ENCODE results near the gene FGD3. TPM values are rescaled to one million over a fixed set of nuclear protein-coding genes. Genes with fewer than 3 reads are reported as not detected.
"Not testable (repeated sequence)": the region's sequence is repeated elsewhere in the genome, so short reads cannot be mapped to it uniquely, and the experiment has no call there.

FGD3 gene
- total RNA-seq, 2 experiments from 2014 or later: 41.8 to 66.7 TPM

DNA sequence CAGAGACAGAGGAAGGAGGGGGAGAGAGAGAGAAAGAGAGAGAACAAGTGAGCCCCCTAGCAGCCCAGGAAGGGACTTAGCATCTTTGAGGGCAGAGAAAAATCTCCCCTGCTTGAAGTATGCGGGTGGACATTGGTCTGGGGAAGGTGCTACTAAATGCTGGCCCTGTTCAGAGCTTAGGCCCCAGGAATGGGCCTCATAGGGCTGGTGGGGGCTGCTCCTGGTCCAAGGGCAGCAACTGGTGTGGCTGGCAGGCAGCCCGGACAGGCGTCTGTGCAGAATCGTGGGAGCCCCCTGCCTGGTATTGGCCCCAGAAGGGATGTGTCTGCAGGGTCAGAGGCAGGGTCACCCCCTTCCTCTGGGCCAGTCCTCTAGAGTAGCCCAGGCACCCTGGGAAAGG is 63.4 kb downstream of the FGD3 start:
- peaks cover 5% of the 10 kb centered on the region for H3K4me1 Mint-ChIP-seq
- CTCF ChIA-PET: interaction anchor here (0.7 to 1.3 kb wide), 2 partner anchors 9 to 78 kb away, joined by 3 read pairs; no protein-coding TSS in a partner anchor
- no peak for ATAC-seq
- DNase-seq: no peak
- no peak overlapping the region for H3K4me3 Mint-ChIP-seq
- peaks cover 50% of the 10 kb centered on the region for H3K36me3 Mint-ChIP-seq (ENCODE audit: low read depth)
- no peaks in the 10 kb centered on the region for H3K9me3 Mint-ChIP-seq (ENCODE audit: low read depth)
- no peak overlapping the region for H3K27ac Mint-ChIP-seq
- POLR2A ChIA-PET: interaction anchor here (0.6 kb wide), 1 partner anchor 54 kb away, joined by 3 read pairs; no protein-coding TSS in a partner anchor
- intact Hi-C loops (cut with DNase I, micrococcal nuclease): no loop called here
- H3K27me3 Mint-ChIP-seq: no peaks in the 10 kb centered on the region

DNA sequence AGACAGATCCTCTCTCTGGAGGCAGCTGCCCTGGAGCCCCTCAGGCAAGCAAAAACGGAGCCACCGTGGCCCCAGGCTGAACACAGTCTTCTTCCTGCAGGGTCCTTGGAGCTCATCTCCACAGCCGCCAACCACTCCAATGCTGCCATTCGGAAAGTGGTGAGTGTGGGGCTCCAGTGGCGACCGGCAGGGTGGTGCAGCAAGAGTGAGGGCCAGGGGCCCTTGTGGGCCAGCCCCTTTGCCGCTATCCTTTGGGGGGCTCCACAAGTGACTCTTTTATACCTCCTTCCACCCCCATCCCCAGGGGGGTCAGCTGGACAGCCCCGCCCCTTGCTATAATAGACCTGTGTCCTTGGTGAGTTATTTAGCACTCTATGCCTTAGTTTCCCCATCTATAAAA is 63.8 kb downstream of the FGD3 start:
- no peaks in the 10 kb centered on the region for H3K9me3 Mint-ChIP-seq (ENCODE audit: low read depth)
- ChIA-PET CTCF (interaction anchor here (1.3 kb wide), 1 partner anchor 10 kb away, joined by 3 read pairs; no protein-coding TSS in a partner anchor), POLR2A (interaction anchor here (0.6 kb wide), 1 partner anchor 53 kb away, joined by 3 read pairs; no protein-coding TSS in a partner anchor)
- DNase-seq: no peak
- H3K4me3 Mint-ChIP-seq: no peak overlapping the region
- intact Hi-C loops (cut with DNase I, micrococcal nuclease): no loop called here
- H3K27ac Mint-ChIP-seq: no peak overlapping the region
- ATAC-seq: no peak
- peaks cover 48% of the 10 kb centered on the region for H3K36me3 Mint-ChIP-seq (ENCODE audit: low read depth)
- H3K4me1 Mint-ChIP-seq: peaks cover 5% of the 10 kb centered on the region
- H3K27me3 Mint-ChIP-seq: no peaks in the 10 kb centered on the region

- H3K36me3 Mint-ChIP-seq (ENCODE audit: low read depth): peaks cover 47% of the 10 kb centered on the region
- CTCF ChIA-PET: interaction anchor here (1.3 to 1.4 kb wide), 2 partner anchors 10 to 13 kb away, joined by 3 to 9 read pairs; no protein-coding TSS in a partner anchor
These were observed 65.9 kb downstream of the FGD3 start for GRCh38 chr9:93012963-93013855.

DNA sequence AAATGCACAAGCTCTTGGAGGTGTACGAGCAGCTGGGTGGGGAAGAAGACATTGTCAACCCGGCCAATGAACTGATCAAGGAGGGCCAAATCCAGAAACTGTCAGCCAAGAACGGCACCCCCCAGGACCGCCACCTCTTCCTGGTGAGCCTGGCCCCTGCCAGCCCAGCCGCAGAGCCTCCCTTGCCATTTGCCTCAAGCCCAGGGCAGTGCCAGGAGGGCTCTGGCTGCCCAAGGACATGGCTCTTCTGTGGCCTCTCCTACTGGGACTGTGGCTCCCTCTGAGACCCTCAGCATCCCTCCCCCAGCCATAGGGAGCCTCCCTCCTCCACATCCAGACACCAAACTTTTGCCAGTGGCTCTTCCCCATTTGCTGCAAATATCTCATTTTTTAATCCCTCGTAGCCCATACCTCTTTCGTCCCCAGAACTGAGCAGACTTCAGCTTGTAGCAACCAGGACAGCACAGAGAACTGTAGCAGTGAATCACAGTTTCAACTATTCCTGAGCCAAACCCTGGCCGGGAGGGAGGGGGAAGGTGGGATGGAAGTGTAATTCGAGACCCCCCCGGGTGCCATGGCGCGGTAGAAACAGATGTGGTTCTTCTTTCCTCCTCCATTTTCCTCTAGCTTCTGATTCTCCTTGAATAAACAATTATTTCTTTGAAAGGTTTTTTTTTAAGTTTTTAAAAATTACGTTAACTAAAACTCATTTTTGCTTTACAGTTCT is 66.7 kb downstream of the FGD3 start:
- no peak for ATAC-seq
- no peak for DNase-seq
- peaks cover 3% of the 10 kb centered on the region for H3K4me1 Mint-ChIP-seq
- H3K9me3 Mint-ChIP-seq (ENCODE audit: low read depth): no peaks in the 10 kb centered on the region
- H3K27me3 Mint-ChIP-seq: no peaks in the 10 kb centered on the region
- ChIA-PET POLR2A (interaction anchor here (1.8 kb wide), 1 partner anchor 12 kb away, joined by 4 read pairs; no protein-coding TSS in a partner anchor), CTCF (interaction anchor here (0.7 to 1.4 kb wide), 3 partner anchors 11 to 184 kb away, joined by 3 to 9 read pairs (median 4); no protein-coding TSS in a partner anchor)
- H3K4me3 Mint-ChIP-seq: no peak overlapping the region
- intact Hi-C loops (cut with DNase I, micrococcal nuclease): no loop called here
- H3K27ac Mint-ChIP-seq: peak overlapping the region; percentile 72
- peaks cover 49% of the 10 kb centered on the region for H3K36me3 Mint-ChIP-seq (ENCODE audit: low read depth)

More at GRCh38 chr9:93012963-93013855, 65.9 kb downstream of the FGD3 start:
- Mint-ChIP-seq H3K4me3 (no peak overlapping the region), H3K27me3 (no peaks in the 10 kb centered on the region), H3K9me3 (ENCODE audit: low read depth) (no peaks in the 10 kb centered on the region), H3K27ac (peak overlapping the region; percentile 72), H3K4me1 (peaks cover 5% of the 10 kb centered on the region)
- DNase-seq: no peak
- intact Hi-C loops (cut with DNase I, micrococcal nuclease): no loop called here
- no peak for ATAC-seq
- POLR2A ChIA-PET: interaction anchor here (1.8 kb wide), 1 partner anchor 13 kb away, joined by 4 read pairs; no protein-coding TSS in a partner anchor

GRCh38 chr9:93015190-93015589 is 67.9 kb downstream of the FGD3 start:
- ATAC-seq; H3K4me3 Mint-ChIP-seq; H3K9me3 Mint-ChIP-seq (ENCODE audit: low read depth); H3K27ac Mint-ChIP-seq; H3K4me1 Mint-ChIP-seq; H3K27me3 Mint-ChIP-seq; intact Hi-C loops (cut with DNase I, micrococcal nuclease); DNase-seq: not testable (repeated sequence)
- ChIA-PET POLR2A (interaction anchor here (0.6 kb wide), 1 partner anchor 89 kb away, joined by 3 read pairs; no protein-coding TSS in a partner anchor), CTCF (interaction anchor here (0.7 to 1.9 kb wide), 8 partner anchors 9 to 94 kb away, joined by 3 to 7 read pairs (median 3); no protein-coding TSS in a partner anchor)
- peaks cover 51% of the 10 kb centered on the region for H3K36me3 Mint-ChIP-seq (ENCODE audit: low read depth)

DNA sequence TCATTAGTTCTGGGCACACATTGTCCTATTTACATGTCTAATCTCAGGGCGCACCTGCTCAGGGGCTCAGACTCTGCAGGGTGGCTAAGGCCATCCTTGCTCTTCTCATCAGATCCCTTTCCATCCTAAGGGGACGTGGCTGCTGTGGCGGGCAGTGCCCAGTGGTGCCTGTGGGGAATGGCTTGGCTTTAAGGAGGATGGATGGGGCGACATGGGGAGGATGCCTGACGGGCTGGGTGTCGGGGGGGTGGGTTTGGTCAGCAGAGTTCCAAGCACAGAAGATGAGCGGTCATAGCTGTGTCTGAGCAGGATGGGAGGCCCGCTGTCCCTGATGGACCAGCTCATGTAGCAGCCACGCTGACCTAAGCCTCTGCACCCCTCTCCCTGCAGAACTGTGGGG is 70.3 kb downstream of the FGD3 start:
- Mint-ChIP-seq H3K9me3 (ENCODE audit: low read depth) (no peaks in the 10 kb centered on the region), H3K4me3 (no peak overlapping the region), H3K27me3 (no peaks in the 10 kb centered on the region), H3K4me1 (peaks cover 27% of the 10 kb centered on the region), H3K27ac (no peak overlapping the region), H3K36me3 (ENCODE audit: low read depth) (peaks cover 56% of the 10 kb centered on the region)
- ATAC-seq (no peak), DNase-seq (no peak)
- intact Hi-C loops (cut with DNase I, micrococcal nuclease): no loop called here
- POLR2A ChIA-PET: no interaction called here
- CTCF ChIA-PET: interaction anchor here (0.6 to 1.0 kb wide), 2 partner anchors 14 to 26 kb away, joined by 3 read pairs; no protein-coding TSS in a partner anchor

GRCh38 chr9:93020151-93020550 is 72.8 kb downstream of the FGD3 start:
- ATAC-seq: no peak
- Mint-ChIP-seq H3K27ac (peak overlapping the region; percentile 86), H3K4me1 (peaks cover 45% of the 10 kb centered on the region), H3K27me3 (no peaks in the 10 kb centered on the region), H3K9me3 (ENCODE audit: low read depth) (no peaks in the 10 kb centered on the region), H3K36me3 (ENCODE audit: low read depth) (peaks cover 52% of the 10 kb centered on the region), H3K4me3 (no peak overlapping the region)
- intact Hi-C loops (cut with DNase I, micrococcal nuclease): no loop called here
- CTCF ChIA-PET: interaction anchor here (0.6 to 1.4 kb wide), 3 partner anchors 15 to 16 kb away, joined by 3 to 4 read pairs (median 4); no protein-coding TSS in a partner anchor
- DNase-seq: no peak
- POLR2A ChIA-PET: interaction anchor here (0.7 kb wide), 1 partner anchor 55 kb away, joined by 3 read pairs; no protein-coding TSS in a partner anchor

DNA sequence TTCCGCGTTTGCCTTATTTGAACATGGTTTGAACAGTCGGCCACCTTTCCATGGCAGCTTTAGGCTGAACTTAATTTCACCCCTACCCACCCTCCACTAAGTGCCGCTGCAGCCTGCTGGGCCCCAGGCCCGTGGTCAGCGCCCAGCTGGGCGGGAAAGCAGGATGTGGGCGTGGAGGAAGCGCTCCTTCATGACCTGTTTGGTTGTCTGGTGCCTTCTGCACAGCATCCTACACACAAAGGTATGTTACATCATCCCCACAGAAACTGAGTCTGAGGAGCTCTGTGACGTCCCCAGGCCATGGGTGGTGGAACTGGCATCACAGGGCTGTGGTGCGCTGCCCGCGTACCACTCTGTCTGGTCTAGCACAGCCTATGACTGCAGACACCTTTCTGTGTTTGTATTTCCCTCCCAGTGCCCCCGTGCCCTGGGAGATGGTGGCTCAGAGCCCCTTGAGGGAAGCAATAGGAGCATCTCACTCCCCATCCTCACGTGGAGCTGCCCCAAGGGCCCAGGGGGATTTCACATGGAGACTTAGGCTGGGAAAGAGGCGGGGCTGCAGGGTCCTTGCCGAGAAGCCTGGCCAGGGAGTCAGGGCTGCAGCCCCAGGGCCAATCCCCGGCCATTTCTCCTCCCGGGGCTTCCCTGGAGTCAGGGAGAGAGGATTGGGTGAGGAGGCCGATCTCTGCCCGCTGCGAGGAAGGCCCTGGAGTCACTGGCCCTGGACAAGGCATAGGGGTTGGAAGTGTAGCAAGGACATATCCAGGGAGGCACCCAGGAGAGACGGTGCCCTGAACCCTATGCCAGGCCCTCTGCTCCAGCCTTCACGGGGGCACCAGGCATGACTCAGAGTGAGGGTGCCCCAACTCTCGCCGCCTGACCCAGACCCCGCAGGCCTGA is 73.7 kb downstream of the FGD3 start:
- Mint-ChIP-seq H3K4me3 (no peak overlapping the region), H3K27ac (peak overlapping the region; percentile 86), H3K4me1 (peaks cover 50% of the 10 kb centered on the region), H3K36me3 (ENCODE audit: low read depth) (peaks cover 49% of the 10 kb centered on the region), H3K9me3 (ENCODE audit: low read depth) (no peaks in the 10 kb centered on the region), H3K27me3 (no peaks in the 10 kb centered on the region)
- CTCF ChIA-PET: interaction anchor here (1.4 kb wide), 1 partner anchor 17 kb away, joined by 4 read pairs; no protein-coding TSS in a partner anchor
- ATAC-seq: peak; percentile 77
- peak; percentile 65 for DNase-seq
- POLR2A ChIA-PET: interaction anchor here (0.7 kb wide), 1 partner anchor 56 kb away, joined by 3 read pairs; no protein-coding TSS in a partner anchor
- intact Hi-C loops (cut with DNase I, micrococcal nuclease): no loop called here

- no peaks in the 10 kb centered on the region for H3K9me3 Mint-ChIP-seq (ENCODE audit: low read depth)
- peaks cover 49% of the 10 kb centered on the region for H3K36me3 Mint-ChIP-seq (ENCODE audit: low read depth)
- H3K4me3 Mint-ChIP-seq: no peak overlapping the region
- DNase-seq: no peak
- intact Hi-C loops (cut with DNase I, micrococcal nuclease): no loop called here
- ChIA-PET POLR2A (interaction anchor here (0.6 kb wide), 1 partner anchor 1156 kb away, joined by 3 read pairs; no protein-coding TSS in a partner anchor), CTCF (interaction anchor here (1.2 kb wide), 1 partner anchor 19 kb away, joined by 3 read pairs; no protein-coding TSS in a partner anchor)
- H3K27me3 Mint-ChIP-seq: no peaks in the 10 kb centered on the region
- H3K4me1 Mint-ChIP-seq: peaks cover 61% of the 10 kb centered on the region
- peak overlapping the region; percentile 39 for H3K27ac Mint-ChIP-seq
- no peak for ATAC-seq
These were observed 74.7 kb downstream of the FGD3 start for GRCh38 chr9:93022066-93022465.

Measured in activated CD4-positive, alpha-beta T cell treated with anti-CD3 and anti-CD28 coated beads for 36 hours (primary cell).